ENCODE measurements around the gene CMTM8. TPM values are rescaled to one million over a fixed set of nuclear protein-coding genes. Genes with fewer than 3 reads are reported as not detected.
A peak's percentile ranks its signal among the peaks of the same experiment; 100 is the strongest.

Gene CMTM8
- total RNA-seq, 1 donor from 2014 or later = 5.6 TPM

DNA sequence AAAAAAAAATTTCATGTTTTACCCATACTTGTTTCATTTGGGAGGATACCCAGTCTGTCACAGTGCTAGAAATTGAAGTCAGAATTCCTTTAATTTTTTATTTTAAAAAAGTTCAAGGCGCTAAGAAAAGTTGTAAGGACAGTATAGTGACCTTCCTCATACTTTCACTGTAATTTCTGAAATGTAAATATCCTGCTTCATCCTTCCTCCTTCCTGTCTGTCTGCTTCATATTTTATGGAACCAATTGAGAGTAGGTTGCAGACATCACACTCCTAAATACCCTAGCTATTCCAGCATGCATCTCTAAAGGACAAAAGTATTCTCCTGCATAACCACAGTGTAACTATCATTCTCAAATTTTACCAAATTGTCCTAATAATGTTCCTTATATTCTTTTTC, 35.8 kb downstream of the CMTM8 start:
- no peak for DNase-seq (ENCODE audit: extremely low read depth, low read depth, low spot score)

GRCh38 chr3:32275506-32275905, 37.0 kb downstream of the CMTM8 start:
- DNase-seq (ENCODE audit: extremely low read depth, low read depth, low spot score) = no peak

GRCh38 chr3:32276279-32276841, 37.9 kb downstream of the CMTM8 start:
- DNase-seq (ENCODE audit: extremely low read depth, low read depth, low spot score) = no peak

DNA sequence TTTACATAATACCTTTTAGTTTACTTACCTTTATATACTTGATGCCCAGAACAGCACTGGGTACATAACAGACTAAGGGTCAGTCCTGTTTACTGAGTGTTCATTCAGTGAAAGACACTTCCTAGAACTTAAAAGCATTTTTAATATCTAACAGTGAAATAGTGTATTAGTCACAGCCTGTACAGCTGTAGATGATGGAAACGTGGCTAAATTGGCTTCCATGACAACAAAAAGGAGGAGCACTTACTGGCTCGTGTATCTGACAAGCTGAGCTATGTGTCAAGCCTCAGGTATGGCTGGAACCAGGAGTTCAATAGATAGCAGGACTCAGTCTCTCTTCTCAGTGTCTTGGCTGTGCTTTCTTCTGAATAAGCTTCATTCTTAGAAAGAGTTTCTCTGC, 40.2 kb downstream of the CMTM8 start:
- DNase-seq (ENCODE audit: extremely low read depth, low read depth, low spot score) = no peak

- DNase-seq (ENCODE audit: extremely low read depth, low read depth, low spot score) = no peak
These were observed 41.9 kb downstream of the CMTM8 start for GRCh38 chr3:32280262-32280910.

GRCh38 chr3:32281570-32282106, 43.2 kb downstream of the CMTM8 start:
- no peak for DNase-seq (ENCODE audit: extremely low read depth, low read depth, low spot score)

GRCh38 chr3:32282578-32283154, 44.2 kb downstream of the CMTM8 start:
- no peak for DNase-seq (ENCODE audit: extremely low read depth, low read depth, low spot score)

DNA sequence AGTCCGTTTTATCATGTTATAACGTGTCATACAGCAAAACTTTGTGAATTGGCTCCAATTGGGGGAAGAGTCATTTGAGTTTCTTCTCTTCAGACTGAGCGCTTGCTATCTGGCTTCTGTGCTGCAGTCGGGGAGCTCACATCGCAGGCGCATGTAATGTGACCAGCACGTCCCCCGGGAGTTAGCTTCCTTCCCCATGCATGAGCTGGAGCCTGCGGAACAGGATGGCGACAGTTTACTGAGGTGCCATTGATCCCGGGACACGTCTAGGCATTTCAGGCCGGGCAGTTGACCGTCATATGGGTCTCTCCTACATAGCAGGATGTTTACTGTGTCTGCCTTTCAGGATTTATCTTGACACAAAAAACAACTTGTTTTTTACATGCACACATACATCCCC, 44.8 kb downstream of the CMTM8 start:
- DNase-seq (ENCODE audit: extremely low read depth, low read depth, low spot score) = no peak

DNA sequence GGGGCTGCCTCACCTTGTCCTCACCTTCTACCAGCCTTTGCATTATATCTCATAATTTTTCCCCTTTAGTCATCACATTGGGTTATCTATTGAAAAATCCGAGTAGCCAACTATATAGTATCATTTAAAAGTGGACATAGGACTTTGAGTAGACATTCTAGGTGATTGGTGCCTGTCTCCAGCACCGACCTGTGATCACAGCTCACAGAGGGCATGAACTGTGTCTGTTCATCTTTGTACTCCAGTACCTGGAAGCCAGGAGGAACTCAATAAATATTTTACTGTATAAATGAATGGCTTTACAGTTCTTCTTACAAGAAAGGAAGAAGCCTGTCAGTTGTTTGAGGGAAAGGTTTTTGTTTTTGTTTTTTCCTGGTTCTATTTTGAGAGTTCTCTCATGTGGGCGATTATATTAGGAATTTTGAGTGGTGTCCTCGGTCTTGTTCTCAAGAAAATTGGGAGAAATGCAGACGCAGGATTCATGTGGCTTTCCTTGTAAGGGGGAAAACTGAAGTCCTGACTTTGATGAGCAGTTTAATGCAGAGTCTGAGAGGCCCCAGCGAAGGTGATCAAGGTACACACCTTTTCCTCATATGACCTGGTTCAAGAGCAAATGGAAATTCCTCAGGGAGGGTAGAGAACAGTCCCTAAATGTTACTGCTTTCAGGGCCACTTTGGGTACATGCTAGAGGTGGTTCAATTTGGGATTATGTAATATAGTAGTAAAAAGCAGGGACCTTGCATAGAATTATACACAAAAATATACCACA, 46.1 kb downstream of the CMTM8 start:
- DNase-seq (ENCODE audit: extremely low read depth, low read depth, low spot score) = no peak

DNA sequence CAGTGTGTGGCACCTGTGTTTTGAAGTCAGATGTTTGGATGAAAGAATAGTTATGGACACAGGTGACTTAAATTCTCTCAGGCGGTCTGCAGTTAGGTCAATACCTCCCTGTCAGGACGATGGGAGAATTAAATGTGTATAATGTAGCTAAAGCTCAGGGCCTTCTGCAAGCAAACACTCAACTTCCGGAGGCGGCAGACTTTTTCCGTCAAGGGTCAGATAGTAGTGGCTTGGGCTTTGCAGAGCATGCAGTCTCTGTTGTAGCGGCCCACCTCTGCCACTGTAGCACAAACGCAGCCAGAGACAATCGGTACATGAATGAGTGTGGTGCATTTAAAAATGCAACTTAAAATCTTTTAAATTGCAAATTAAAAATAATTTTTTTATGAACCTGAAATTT, 47.4 kb downstream of the CMTM8 start:
- no peak for DNase-seq (ENCODE audit: extremely low read depth, low read depth, low spot score)

GRCh38 chr3:32288819-32289218, 50.3 kb downstream of the CMTM8 start:
- no peak for DNase-seq (ENCODE audit: extremely low read depth, low read depth, low spot score)

- DNase-seq (ENCODE audit: extremely low read depth, low read depth, low spot score) = no peak
These were observed 52.1 kb downstream of the CMTM8 start for GRCh38 chr3:32290619-32291018.

DNA sequence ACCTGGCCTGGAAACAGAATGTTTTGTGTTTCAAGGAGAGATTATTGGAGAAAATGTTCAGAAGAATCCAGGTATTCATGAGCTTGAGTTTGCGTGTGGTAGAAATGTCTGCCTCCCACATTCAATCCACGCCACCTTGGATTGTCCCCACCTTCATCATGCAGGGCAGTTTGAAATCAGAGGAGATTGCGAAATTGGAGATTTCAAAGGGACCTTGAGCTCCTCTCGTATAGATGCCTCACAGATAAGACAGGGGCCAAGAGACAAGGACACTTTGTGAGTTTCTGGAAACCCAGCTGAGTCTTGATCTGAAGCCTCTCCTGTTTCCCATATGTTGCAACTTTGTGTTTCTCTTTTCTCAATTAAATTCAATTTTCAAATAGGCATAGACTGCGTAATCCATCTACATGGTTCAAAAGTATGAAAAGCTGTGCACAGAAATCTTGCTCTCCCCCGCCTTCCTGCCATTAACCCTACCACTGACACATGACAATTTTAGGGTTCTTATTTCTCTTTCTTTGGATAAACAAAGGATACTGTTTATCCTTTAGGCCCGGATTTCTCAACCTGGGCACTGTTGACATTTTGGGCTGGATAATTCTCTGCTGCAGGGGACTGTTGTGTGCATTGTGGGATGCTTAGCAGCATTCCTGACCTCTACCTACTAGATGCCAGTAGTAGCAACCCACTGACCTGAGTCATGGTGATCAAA, 53.8 kb downstream of the CMTM8 start:
- no peak for DNase-seq (ENCODE audit: extremely low read depth, low read depth, low spot score)

- no peak for DNase-seq (ENCODE audit: extremely low read depth, low read depth, low spot score)
These were observed 55.4 kb downstream of the CMTM8 start for GRCh38 chr3:32293903-32294302.

GRCh38 chr3:32296251-32297204, 58.0 kb downstream of the CMTM8 start:
- peak; percentile 33 for DNase-seq (ENCODE audit: extremely low read depth, low read depth, low spot score)

DNA sequence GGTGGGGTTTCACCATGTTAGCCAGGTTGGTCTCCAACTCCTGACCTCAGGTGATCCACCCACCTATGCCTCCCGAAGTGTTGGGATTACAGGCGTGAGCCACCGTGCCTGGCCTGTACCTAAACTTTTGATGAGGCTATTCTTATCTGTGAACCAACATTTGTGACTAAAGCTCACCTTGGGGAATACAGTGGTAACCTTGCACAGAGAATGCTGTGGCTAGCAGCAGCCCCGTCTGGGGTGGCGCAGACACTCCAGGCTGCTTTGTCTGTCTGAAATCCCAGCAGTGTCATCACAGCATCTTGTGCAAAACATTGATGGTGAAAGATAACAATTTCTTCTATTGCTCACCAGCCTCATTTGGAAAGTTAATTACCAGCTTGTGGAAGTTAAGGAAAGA, 58.9 kb downstream of the CMTM8 start:
- no peak for DNase-seq (ENCODE audit: extremely low read depth, low read depth, low spot score)

DNA sequence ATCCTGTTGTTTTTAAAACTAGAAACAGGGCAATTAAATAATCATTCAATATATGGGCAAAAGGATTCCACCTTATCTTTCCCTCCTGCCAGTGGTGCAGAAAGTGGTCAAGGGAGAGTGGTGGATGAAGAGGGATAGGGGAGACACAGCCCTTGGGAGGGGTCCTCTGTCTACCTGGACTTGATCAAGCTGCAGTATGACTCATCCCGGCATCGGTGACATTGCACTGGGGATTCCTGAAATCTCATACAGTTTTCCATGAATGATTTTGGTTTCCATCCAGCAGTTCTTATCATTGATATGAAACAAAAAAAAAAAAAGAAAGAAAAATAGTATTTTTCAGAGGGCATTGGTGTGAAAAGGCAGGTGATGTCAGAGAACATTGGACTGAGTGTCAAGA, 62.9 kb downstream of the CMTM8 start:
- no peak for DNase-seq (ENCODE audit: extremely low read depth, low read depth, low spot score)

GRCh38 chr3:32302601-32303398, 64.3 kb downstream of the CMTM8 start:
- no peak for DNase-seq (ENCODE audit: extremely low read depth, low read depth, low spot score)

DNA sequence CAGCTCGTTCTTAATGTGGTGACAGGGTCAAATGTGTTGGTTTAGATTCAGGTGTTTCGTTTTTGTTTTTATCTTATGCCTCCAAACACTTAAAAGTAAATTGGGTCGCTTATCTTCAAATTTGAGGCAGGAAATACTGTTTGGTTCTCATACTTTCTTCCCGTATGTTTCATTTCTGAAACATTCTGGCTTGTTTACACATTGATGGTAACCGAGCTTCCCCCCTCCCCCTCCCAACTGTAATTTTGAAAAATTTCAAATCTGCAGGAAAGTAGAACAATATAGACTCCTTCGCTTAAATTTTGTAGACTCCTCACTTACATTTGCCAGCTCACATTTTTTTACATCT, 64.9 kb downstream of the CMTM8 start:
- no peak for DNase-seq (ENCODE audit: extremely low read depth, low read depth, low spot score)
